ENCODE results near the gene IL15.
"Not testable (repeated sequence)": the region's sequence is repeated elsewhere in the genome, so short reads cannot be mapped to it uniquely, and the experiment has no call there.

Gene IL15

GRCh38 chr4:141610365-141610764 is 26.0 kb upstream of the IL15 start:
- H3K4me3 ChIP-seq (ENCODE audit: low read depth, low read length) = no peak overlapping the region
- TF ChIP-seq CTCF (IDR thresholded peaks at IDR 0.05; ENCODE audit: insufficient read depth, low read depth, low read length, missing control alignments) = no peak
- DNase-seq (ENCODE audit: low read depth) = no peak

- TF ChIP-seq CTCF (IDR thresholded peaks at IDR 0.05; ENCODE audit: insufficient read depth, low read depth, low read length, missing control alignments) = no peak
- H3K4me3 ChIP-seq (ENCODE audit: low read depth, low read length) = no peak overlapping the region
- DNase-seq (ENCODE audit: low read depth) = peak; percentile 6
Observed at GRCh38 chr4:141614878-141615586, 21.4 kb upstream of the IL15 start.

- DNase-seq (ENCODE audit: low read depth); H3K4me3 ChIP-seq (ENCODE audit: low read depth, low read length): not testable (repeated sequence)
Observed at GRCh38 chr4:141615587-141615918, 20.8 kb upstream of the IL15 start.

GRCh38 chr4:141620715-141621114 is 15.7 kb upstream of the IL15 start:
- DNase-seq (ENCODE audit: low read depth) = no peak
- TF ChIP-seq CTCF (IDR thresholded peaks at IDR 0.05; ENCODE audit: insufficient read depth, low read depth, low read length, missing control alignments) = no peak
- H3K4me3 ChIP-seq (ENCODE audit: low read depth, low read length) = no peak overlapping the region

GRCh38 chr4:141625023-141625422 is 11.4 kb upstream of the IL15 start:
- DNase-seq (ENCODE audit: low read depth) = no peak
- no peak overlapping the region for H3K4me3 ChIP-seq (ENCODE audit: low read depth, low read length)
- TF ChIP-seq CTCF (IDR thresholded peaks at IDR 0.05; ENCODE audit: insufficient read depth, low read depth, low read length, missing control alignments) = no peak

GRCh38 chr4:141630854-141631253 is 5.5 kb upstream of the IL15 start:
- H3K4me3 ChIP-seq (ENCODE audit: low read depth, low read length) = no peak overlapping the region
- no peak for DNase-seq (ENCODE audit: low read depth)
- TF ChIP-seq CTCF (IDR thresholded peaks at IDR 0.05; ENCODE audit: insufficient read depth, low read depth, low read length, missing control alignments) = no peak

- peak overlapping the region; percentile 75 for H3K4me3 ChIP-seq (ENCODE audit: low read depth, low read length)
- DNase-seq (ENCODE audit: low read depth) = peak; percentile 85
Observed at GRCh38 chr4:141635736-141636081, 674 bp upstream of the IL15 start.

More at GRCh38 chr4:141635736-141636081, 674 bp upstream of the IL15 start:
- no peak for TF ChIP-seq CTCF (IDR thresholded peaks at IDR 0.05; ENCODE audit: insufficient read depth, low read depth, low read length, missing control alignments)

All from GM12865 (cell line).